Immature natural killer cell (primary cell): ENCODE results near the gene GPR55. TPM values are rescaled to one million over a fixed set of nuclear protein-coding genes. Genes with fewer than 3 reads are reported as not detected.

Source experiments
- DNase-seq, 3 donors: peaks; one replicate each; pipeline ENCODE4 v3.0.0; 2022; ENCODE audit warnings: mixed read lengths in 1 of 3
- H3K27ac Mint-ChIP-seq, 6 donors: one replicate each; pipeline ENCODE4 v1.8.0; 2020; ENCODE audit warnings: mixed read lengths in 6 of 6, mild to moderate bottlenecking in 5 of 6, inconsistent platforms in 4 of 6, moderate library complexity in 3 of 6
- H3K27me3 Mint-ChIP-seq, 3 donors: one replicate each; pipeline ENCODE4 v1.8.0; 2020 to 2021; ENCODE audit warnings: low read depth in 3 of 3, mild to moderate bottlenecking in 3 of 3, mixed read lengths in 3 of 3, moderate library complexity in 3 of 3, inconsistent platforms in 1 of 3
- H3K36me3 Mint-ChIP-seq, 3 donors: one replicate each; pipeline ENCODE4 v1.8.0; 2020; ENCODE audit warnings: mixed read lengths in 3 of 3, inconsistent platforms in 2 of 3, mild to moderate bottlenecking in 2 of 3
- H3K4me1 Mint-ChIP-seq, 2 donors: one replicate each; pipeline ENCODE4 v1.8.0; 2020; ENCODE audit warnings: inconsistent platforms in 2 of 2, mild to moderate bottlenecking in 2 of 2, mixed read lengths in 2 of 2, moderate library complexity in 1 of 2
- H3K4me3 Mint-ChIP-seq, 5 donors: one replicate each; pipeline ENCODE4 v1.8.0; 2020; ENCODE audit warnings: mild to moderate bottlenecking in 5 of 5, mixed read lengths in 5 of 5, inconsistent platforms in 3 of 5, moderate library complexity in 3 of 5
- H3K9me3 Mint-ChIP-seq, 6 donors: one replicate each; pipeline ENCODE4 v1.8.0; 2020; ENCODE audit warnings: mild to moderate bottlenecking in 6 of 6, mixed read lengths in 6 of 6, inconsistent platforms in 4 of 6, moderate library complexity in 3 of 6
- polyA plus RNA-seq, 3 donors: library from polyadenylated mRNA; unstranded; fragments of 300-500 nt; fragmentation: Illumina TruSeq; gene quantifications; one replicate each; pipeline ENCODE4 v1.2.3, GENCODE V29; 2021

Gene GPR55
- polyA plus RNA-seq, 3 donors from 2014 or later = not detected

- Mint-ChIP-seq H3K27me3 (peaks cover 2 to 21% (median 12%) of the 10 kb centered on the region in 3 donors), H3K27ac (no peak overlapping the region), H3K4me1 (no peaks in the 10 kb centered on the region), H3K9me3 (no peaks in the 10 kb centered on the region), H3K36me3 (no peaks in the 10 kb centered on the region), H3K4me3 (no peak overlapping the region)
- DNase-seq = peak in 1 of 3 donors; percentile 24
These were observed 11.5 kb downstream of the GPR55 start for GRCh38 chr2:230913406-230914143.

- Mint-ChIP-seq H3K27me3 (peaks cover 2 to 21% (median 12%) of the 10 kb centered on the region in 3 donors), H3K4me3 (no peak overlapping the region), H3K36me3 (no peaks in the 10 kb centered on the region), H3K27ac (no peak overlapping the region), H3K4me1 (no peaks in the 10 kb centered on the region), H3K9me3 (no peaks in the 10 kb centered on the region)
- DNase-seq = no peak
These were observed 12.3 kb downstream of the GPR55 start for GRCh38 chr2:230912724-230913123.

- Mint-ChIP-seq H3K4me3 (no peak overlapping the region), H3K4me1 (no peaks in the 10 kb centered on the region), H3K9me3 (no peaks in the 10 kb centered on the region), H3K27ac (no peak overlapping the region), H3K36me3 (no peaks in the 10 kb centered on the region), H3K27me3 (peaks cover 2 to 19% (median 12%) of the 10 kb centered on the region in 3 donors)
- no peak for DNase-seq
These were observed 13.0 kb downstream of the GPR55 start for GRCh38 chr2:230912046-230912445.

DNA sequence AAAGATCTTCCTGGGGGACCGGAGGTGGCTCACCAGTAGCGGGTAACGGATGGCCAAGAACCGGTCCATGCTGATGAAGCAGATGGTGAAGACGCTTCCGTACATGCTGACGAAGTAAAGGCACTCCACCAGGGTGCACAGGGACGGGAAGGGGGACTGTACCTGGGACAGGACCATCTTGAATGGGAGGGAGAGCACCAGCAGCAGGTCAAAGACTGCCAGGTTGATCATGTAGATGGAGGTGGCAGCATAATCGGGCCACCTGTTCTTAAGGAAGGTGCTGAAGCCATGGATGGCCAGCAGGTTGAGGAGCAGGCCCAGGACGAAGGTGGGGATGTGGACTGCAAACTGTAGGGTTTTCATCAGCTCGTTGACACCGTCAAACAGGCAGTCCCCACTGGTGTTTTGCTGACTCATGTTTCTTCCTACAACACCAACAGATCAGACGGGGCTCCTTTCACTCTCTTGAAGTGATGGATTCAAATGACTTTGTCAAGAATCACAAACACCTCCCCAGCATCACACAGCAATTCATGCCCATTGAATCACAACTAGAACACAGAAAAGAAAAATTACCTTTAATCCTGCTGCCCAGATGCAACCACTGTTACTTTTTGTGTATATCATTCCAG lies 14.4 kb downstream of the GPR55 start:
- Mint-ChIP-seq H3K36me3 (no peaks in the 10 kb centered on the region), H3K27me3 (peaks cover 2 to 16% (median 9%) of the 10 kb centered on the region in 3 donors), H3K4me3 (no peak overlapping the region), H3K9me3 (no peaks in the 10 kb centered on the region), H3K4me1 (no peaks in the 10 kb centered on the region), H3K27ac (no peak overlapping the region)
- DNase-seq = no peak

DNA sequence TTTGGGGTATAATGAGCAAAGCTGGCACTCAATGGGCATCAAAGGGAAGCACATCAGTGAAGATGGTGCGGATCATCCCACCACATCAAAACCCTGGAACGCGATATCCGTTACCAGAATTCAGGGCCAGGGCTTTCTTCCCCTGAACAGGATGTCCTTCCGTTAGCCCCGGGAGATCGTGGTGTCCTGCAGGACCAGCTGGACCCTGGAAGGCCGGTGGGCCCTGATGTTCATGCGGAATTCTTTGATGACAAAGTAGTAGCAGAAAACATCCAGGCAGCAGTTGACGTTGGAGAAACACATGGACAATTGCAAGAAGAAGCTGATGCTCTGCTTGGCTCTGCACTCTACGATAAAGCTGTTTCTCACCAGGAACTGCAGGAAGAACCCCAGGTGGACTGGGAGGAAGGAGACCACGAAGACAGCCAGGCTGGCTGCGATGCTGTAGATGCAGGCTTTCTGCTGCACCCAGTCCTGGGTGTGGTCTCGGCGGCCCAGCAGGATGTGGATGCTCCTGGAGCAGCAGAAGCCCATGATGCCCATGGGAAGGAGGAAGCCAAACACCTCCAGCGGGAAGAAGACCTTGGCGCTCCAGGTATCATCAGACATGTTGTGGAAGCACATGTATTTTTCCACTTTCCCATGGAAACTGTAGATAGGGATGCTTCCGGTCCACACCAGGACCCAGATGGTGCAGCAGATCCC lies 15.0 kb downstream of the GPR55 start:
- no peaks in the 10 kb centered on the region for H3K9me3 Mint-ChIP-seq
- DNase-seq = no peak
- no peak overlapping the region for H3K27ac Mint-ChIP-seq
- peaks cover 2 to 16% (median 9%) of the 10 kb centered on the region in 3 donors for H3K27me3 Mint-ChIP-seq
- no peaks in the 10 kb centered on the region for H3K4me1 Mint-ChIP-seq
- H3K36me3 Mint-ChIP-seq = no peaks in the 10 kb centered on the region
- no peak overlapping the region for H3K4me3 Mint-ChIP-seq

- no peak overlapping the region for H3K4me3 Mint-ChIP-seq
- no peaks in the 10 kb centered on the region for H3K4me1 Mint-ChIP-seq
- no peak for DNase-seq
- peaks cover 2 to 16% (median 9%) of the 10 kb centered on the region in 3 donors for H3K27me3 Mint-ChIP-seq
- no peaks in the 10 kb centered on the region for H3K9me3 Mint-ChIP-seq
- H3K36me3 Mint-ChIP-seq = no peaks in the 10 kb centered on the region
- no peak overlapping the region for H3K27ac Mint-ChIP-seq
These were observed 16.3 kb downstream of the GPR55 start for GRCh38 chr2:230908595-230909191.

- H3K4me3 Mint-ChIP-seq = no peak overlapping the region
- peaks cover 0 to 17% (median 8%) of the 10 kb centered on the region in 3 donors for H3K27me3 Mint-ChIP-seq
- H3K9me3 Mint-ChIP-seq = no peaks in the 10 kb centered on the region
- DNase-seq = no peak
- H3K4me1 Mint-ChIP-seq = no peaks in the 10 kb centered on the region
- H3K27ac Mint-ChIP-seq = no peak overlapping the region
- no peaks in the 10 kb centered on the region for H3K36me3 Mint-ChIP-seq
These were observed 16.9 kb downstream of the GPR55 start for GRCh38 chr2:230908092-230908594.

GRCh38 chr2:230907361-230908091 lies 17.5 kb downstream of the GPR55 start:
- no peaks in the 10 kb centered on the region for H3K36me3 Mint-ChIP-seq
- no peaks in the 10 kb centered on the region for H3K9me3 Mint-ChIP-seq
- peaks cover 0 to 18% (median 9%) of the 10 kb centered on the region in 3 donors for H3K27me3 Mint-ChIP-seq
- no peak overlapping the region for H3K4me3 Mint-ChIP-seq
- DNase-seq = no peak
- H3K27ac Mint-ChIP-seq = no peak overlapping the region
- no peaks in the 10 kb centered on the region for H3K4me1 Mint-ChIP-seq

- DNase-seq = no peak
- H3K4me3 Mint-ChIP-seq = no peak overlapping the region
These were observed 18.4 kb downstream of the GPR55 start for GRCh38 chr2:230906471-230907230.

DNA sequence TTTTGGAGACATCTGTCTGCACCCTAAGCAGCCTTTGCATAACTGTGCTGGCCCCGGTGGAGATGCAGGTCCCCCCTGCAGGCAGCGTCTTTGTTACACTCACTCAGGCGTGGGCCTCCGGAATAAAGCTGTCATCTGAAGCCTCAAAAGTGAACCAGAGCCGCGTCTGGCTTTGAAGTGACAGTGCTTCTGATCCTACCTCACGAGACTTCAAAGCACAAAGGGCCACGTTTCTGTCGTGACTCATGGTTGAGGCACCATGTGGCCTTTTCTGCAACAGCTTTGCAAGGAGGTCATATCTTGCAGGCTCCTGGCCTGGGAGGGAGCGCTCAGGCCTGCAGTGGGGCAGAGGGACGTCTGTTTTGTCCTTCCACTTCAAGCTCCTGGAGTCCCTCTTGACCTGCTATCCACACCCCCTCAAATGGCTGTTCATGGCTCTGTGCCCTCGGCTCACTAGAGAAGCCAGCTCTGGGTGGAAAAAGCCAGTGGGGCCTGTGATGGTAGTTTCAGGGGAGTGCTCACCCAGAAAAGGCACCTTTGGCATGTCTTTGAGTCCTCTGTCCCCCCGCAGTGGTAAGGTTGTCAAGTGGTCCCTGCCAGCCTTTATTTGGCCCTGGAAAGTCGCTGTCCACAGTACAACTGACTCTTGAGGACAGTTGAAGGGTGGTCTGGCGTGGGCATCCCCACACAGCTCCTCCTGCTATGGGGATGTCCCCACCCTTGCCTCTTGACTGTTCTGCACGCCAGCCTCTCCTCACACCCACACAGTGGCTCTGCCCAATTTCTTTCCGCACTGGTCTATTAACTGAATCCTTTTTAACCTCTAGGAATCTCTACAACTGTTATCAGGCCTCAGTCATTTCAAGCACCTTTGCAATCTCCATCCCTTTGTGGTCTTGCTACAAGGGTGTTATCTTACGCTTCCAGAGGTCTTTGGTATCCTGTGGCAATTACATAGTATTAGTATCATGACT lies 19.3 kb downstream of the GPR55 start:
- no peaks in the 10 kb centered on the region for H3K4me1 Mint-ChIP-seq
- no peaks in the 10 kb centered on the region for H3K9me3 Mint-ChIP-seq
- peak overlapping the region in 1 of 6 donors; percentile 7 for H3K27ac Mint-ChIP-seq
- no peaks in the 10 kb centered on the region for H3K36me3 Mint-ChIP-seq
- peaks cover 0 to 19% (median 14%) of the 10 kb centered on the region in 3 donors for H3K27me3 Mint-ChIP-seq
- no peak for DNase-seq
- no peak overlapping the region for H3K4me3 Mint-ChIP-seq

More at GRCh38 chr2:230906471-230907230, 18.4 kb downstream of the GPR55 start:
- Mint-ChIP-seq H3K4me1 (no peaks in the 10 kb centered on the region), H3K36me3 (no peaks in the 10 kb centered on the region), H3K9me3 (no peaks in the 10 kb centered on the region), H3K27me3 (peaks cover 0 to 20% (median 11%) of the 10 kb centered on the region in 3 donors), H3K27ac (no peak overlapping the region)

- Mint-ChIP-seq H3K4me3 (no peak overlapping the region), H3K36me3 (no peaks in the 10 kb centered on the region), H3K27me3 (peaks cover 0 to 19% (median 18%) of the 10 kb centered on the region in 3 donors), H3K4me1 (no peaks in the 10 kb centered on the region), H3K27ac (no peak overlapping the region), H3K9me3 (no peaks in the 10 kb centered on the region)
- DNase-seq = no peak
These were observed 20.1 kb downstream of the GPR55 start for GRCh38 chr2:230904856-230905447.
